Stomach (tissue), 9 donors: ENCODE data around the gene CYP27C1. TPM values are rescaled to one million over a fixed set of nuclear protein-coding genes. Genes with fewer than 3 reads are reported as not detected.

Experiments used
- DNase-seq, 2 donors: peaks; one replicate each; pipeline versions ENCODE4 v3.0.0 to v3.0.0-alpha.2; 2013 to 2019
- H3K27ac ChIP-seq, 5 donors: fragments of 200-600 bp in 4 of 5; sonication (generic) in 4 of 5; one replicate each; pipeline ENCODE4 v1.5.1; 2013 to 2019; ENCODE audit warnings: mild to moderate bottlenecking in 1 of 5, moderate library complexity in 1 of 5
- H3K27me3 ChIP-seq, 3 donors: fragments of 200-600 bp; sonication (generic); one replicate each; pipeline ENCODE4 v1.5.1; 2017 to 2019; ENCODE audit warnings: mixed run types in 1 of 3
- H3K36me3 ChIP-seq, 4 donors: fragments of 200-600 bp; sonication (generic); 1 replicate in 3 of 4; 2 replicates in 1 of 4; pipeline ENCODE4 v1.5.1; 2016 to 2019
- H3K4me1 ChIP-seq, 4 donors: fragments of 200-600 bp; sonication (generic); one replicate each; pipeline ENCODE4 v1.5.1; 2016 to 2019
- H3K4me3 ChIP-seq, 4 donors: fragments of 200-600 bp; sonication (generic) in 3 of 4; one replicate each; pipeline ENCODE4 v1.5.1; 2016 to 2019; ENCODE audit warnings: mild to moderate bottlenecking in 1 of 4
- H3K9me3 ChIP-seq, 4 donors: fragments of 200-600 bp; sonication (generic); one replicate each; pipeline ENCODE4 v1.5.1; 2016 to 2019
- CTCF ChIP-seq, 7 experiments: fragments of 450-650 bp in 4 of 7; fragments of 200-600 bp in 3 of 7; sonication (generic) in 3 of 7; IDR thresholded peaks; one replicate each; pipeline ENCODE4 v1.5.1; 2016 to 2019; ENCODE audit warnings: antibody characterized with exemption in 7 of 7, control low read depth in 2 of 7, mild to moderate bottlenecking in 1 of 7
- EP300 ChIP-seq: sonication (generic); formaldehyde crosslinking; IDR thresholded peaks from one replicate; pipeline ENCODE4 v1.6.1; 2017; ENCODE audit warnings: antibody characterized with exemption
- POLR2A ChIP-seq, 4 donors: fragments of 450-650 bp; IDR thresholded peaks; one replicate each; pipeline ENCODE4 v1.6.1; 2016; ENCODE audit warnings: antibody characterized with exemption in 4 of 4, control low read depth in 2 of 4, mild to moderate bottlenecking in 1 of 4, moderate library complexity in 1 of 4
- POLR2AphosphoS5 ChIP-seq, 3 donors: sonication (generic); formaldehyde crosslinking; IDR thresholded peaks; one replicate each; pipeline ENCODE4 v1.6.1; 2016; ENCODE audit warnings: antibody characterized with exemption in 3 of 3
- WGBS, 5 donors: extraction: QIAGEN DNeasy Blood & Tissue Kit in 3 of 5; methylation state at CpG; one replicate each; pipeline versions ENCODE4 v1.1.5 to v1.1.7; 2013 to 2018; 5-methylcytosine and 5-hydroxymethylcytosine counted together
- intact Hi-C: fragments of 100-400 bp; cut with DNase I; formaldehyde crosslinking; loops from one replicate; pipeline ENCODE4 v1.15.1; 2023; ENCODE audit warnings: low total_unique reads
- polyA plus RNA-seq, 3 donors: library from polyadenylated mRNA; stranded (reverse); fragments of 200-250 nt; gene quantifications; one replicate each; pipeline ENCODE4 v1.2.3, GENCODE V29; 2013
- total RNA-seq, 5 donors: library from RNA; depleted of rRNA; stranded (reverse); fragments of >200 nt; gene quantifications; one replicate each; pipeline versions ENCODE4 v1.1.0 to v1.2.3, GENCODE V29; 2014 to 2016
- donor health status: healthy with polysubstance abuse.
- donor health status: Bipolar disorder and iron deficiency.
- donor health status: healthy.

CYP27C1 gene
- total and polyA plus RNA-seq, 8 donors, result 0.25 to 3.5 (median 0.40) TPM; not detected in 4

GRCh38 chr2:127157114-127157513, 63.0 kb downstream of the CYP27C1 start:
- intact Hi-C loops, result no loop called here
- H3K36me3 ChIP-seq, result no peaks in the 10 kb centered on the region
- no peaks in the 10 kb centered on the region for H3K9me3 ChIP-seq
- no peak for TF ChIP-seq EP300
- TF ChIP-seq POLR2AphosphoS5 (IDR thresholded peaks at IDR 0.05), result no peak
- TF ChIP-seq POLR2A (IDR thresholded peaks at IDR 0.05), result no peak
- TF ChIP-seq CTCF (IDR thresholded peaks at IDR 0.05), result no peak
- H3K4me3 ChIP-seq, result no peak overlapping the region
- peaks cover 0 to 13% (median 5%) of the 10 kb centered on the region in 4 donors for H3K4me1 ChIP-seq
- H3K27ac ChIP-seq, result no peak overlapping the region
- no peaks in the 10 kb centered on the region for H3K27me3 ChIP-seq
- no peak for DNase-seq
- WGBS, 5 donors, result 76 to 89% (median 88%) methylated on average over 6 of the region's 6 CpGs

- no peaks in the 10 kb centered on the region for H3K36me3 ChIP-seq
- H3K27ac ChIP-seq, result no peak overlapping the region
- H3K4me3 ChIP-seq, result no peak overlapping the region
- peak in 1 of 2 donors; percentile 85 for DNase-seq
- H3K27me3 ChIP-seq, result no peaks in the 10 kb centered on the region
- no peak for TF ChIP-seq CTCF (IDR thresholded peaks at IDR 0.05)
- TF ChIP-seq POLR2AphosphoS5 (IDR thresholded peaks at IDR 0.05), result no peak
- TF ChIP-seq EP300, result no peak
- no peak for TF ChIP-seq POLR2A (IDR thresholded peaks at IDR 0.05)
- peaks cover 0 to 13% (median 5%) of the 10 kb centered on the region in 4 donors for H3K4me1 ChIP-seq
- intact Hi-C loops, result no loop called here
- WGBS, 5 donors, result 14 to 32% (median 20%) methylated on average over 2 of the region's 2 CpGs
- H3K9me3 ChIP-seq, result peaks cover 0 to 4% (median 0%) of the 10 kb centered on the region in 4 donors
Measured at GRCh38 chr2:127155947-127156346, 64.2 kb downstream of the CYP27C1 start.

GRCh38 chr2:127155028-127155581, 65.0 kb downstream of the CYP27C1 start:
- no peaks in the 10 kb centered on the region for H3K36me3 ChIP-seq
- DNase-seq, result peak in 1 of 2 donors; percentile 71
- H3K4me1 ChIP-seq, result peaks cover 0 to 13% (median 5%) of the 10 kb centered on the region in 4 donors
- TF ChIP-seq EP300 (no peak), POLR2AphosphoS5 (IDR thresholded peaks at IDR 0.05) (peak in 1 of 3 donors; percentile 29), POLR2A (IDR thresholded peaks at IDR 0.05) (no peak)
- H3K9me3 ChIP-seq, result peaks cover 0 to 5% (median 0%) of the 10 kb centered on the region in 4 donors
- H3K27ac ChIP-seq, result peak overlapping the region in 3 of 5 donors; percentile 45 to 65 (median 62)
- H3K4me3 ChIP-seq, result no peak overlapping the region
- H3K27me3 ChIP-seq, result no peaks in the 10 kb centered on the region
- intact Hi-C loops, result no loop called here
- 53 to 83% (median 72%) methylated on average over 7 of the region's 7 CpGs for WGBS, 5 donors

GRCh38 chr2:127154396-127154795, 65.7 kb downstream of the CYP27C1 start:
- DNase-seq, result no peak
- Histone ChIP-seq H3K9me3 (peaks cover 0 to 5% (median 0%) of the 10 kb centered on the region in 4 donors), H3K4me3 (no peak overlapping the region), H3K36me3 (no peaks in the 10 kb centered on the region), H3K27ac (peak overlapping the region in 4 of 5 donors; percentile 5 to 65 (median 54)), H3K27me3 (no peaks in the 10 kb centered on the region), H3K4me1 (peaks cover 0 to 13% (median 5%) of the 10 kb centered on the region in 4 donors)
- WGBS, 5 donors, result 81 to 91% (median 87%) methylated on average over 4 of the region's 4 CpGs
- no peak for TF ChIP-seq EP300
- intact Hi-C loops, result no loop called here

GRCh38 chr2:127153691-127154158, 66.4 kb downstream of the CYP27C1 start:
- Histone ChIP-seq H3K9me3 (peaks cover 0 to 5% (median 0%) of the 10 kb centered on the region in 4 donors), H3K4me3 (no peak overlapping the region), H3K27ac (peak overlapping the region in 1 of 5 donors; percentile 62), H3K36me3 (no peaks in the 10 kb centered on the region), H3K27me3 (no peaks in the 10 kb centered on the region), H3K4me1 (peaks cover 0 to 13% (median 5%) of the 10 kb centered on the region in 4 donors)
- intact Hi-C loops, result no loop called here
- DNase-seq, result no peak
- 76 to 88% (median 84%) methylated on average over 6 of the region's 6 CpGs for WGBS, 5 donors
- TF ChIP-seq CTCF (IDR thresholded peaks at IDR 0.05) (no peak), POLR2AphosphoS5 (IDR thresholded peaks at IDR 0.05) (no peak), EP300 (no peak), POLR2A (IDR thresholded peaks at IDR 0.05) (no peak)
